GM21381 (cell line): ENCODE results near the gene SAMSN1.
"Not testable (repeated sequence)": the region's sequence is repeated elsewhere in the genome, so short reads cannot be mapped to it uniquely, and the experiment has no call there.

ENCODE experiments used
- ATAC-seq: cut with Tn5 transposase; IDR thresholded peaks from one replicate; pipeline ENCODE4 v1.9.1; 2021; ENCODE audit warnings: mild to moderate bottlenecking, moderate library complexity; ENCODE audit not compliant: unreplicated experiment

SAMSN1 gene

DNA sequence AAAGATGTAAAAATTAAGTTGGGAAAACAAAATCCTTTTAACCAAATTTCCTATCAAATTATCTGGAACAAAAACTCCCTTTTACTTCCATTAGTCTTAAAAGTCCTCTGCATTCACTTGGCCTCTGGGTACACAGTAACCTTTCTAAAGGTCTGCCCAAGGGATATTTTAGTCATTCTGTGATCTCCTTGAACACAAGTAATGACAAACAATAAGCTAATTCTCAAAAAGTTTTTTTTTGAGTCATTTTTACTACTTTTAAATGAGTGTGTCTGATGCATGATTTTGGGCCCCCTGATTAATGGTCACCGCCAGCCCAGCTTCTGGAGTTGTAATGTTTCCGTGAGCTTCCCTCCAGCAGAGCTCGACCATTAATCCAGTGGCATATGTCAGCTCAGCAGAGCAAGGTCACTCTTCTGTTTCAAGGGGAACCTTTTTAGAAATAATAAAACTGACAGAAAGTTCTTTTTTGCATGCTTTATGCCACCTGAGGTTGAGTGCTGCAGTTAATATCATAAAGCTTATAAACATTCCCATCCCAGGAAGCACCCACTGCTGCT lies 14.3 kb downstream of the SAMSN1 start:
- no peak for ATAC-seq

DNA sequence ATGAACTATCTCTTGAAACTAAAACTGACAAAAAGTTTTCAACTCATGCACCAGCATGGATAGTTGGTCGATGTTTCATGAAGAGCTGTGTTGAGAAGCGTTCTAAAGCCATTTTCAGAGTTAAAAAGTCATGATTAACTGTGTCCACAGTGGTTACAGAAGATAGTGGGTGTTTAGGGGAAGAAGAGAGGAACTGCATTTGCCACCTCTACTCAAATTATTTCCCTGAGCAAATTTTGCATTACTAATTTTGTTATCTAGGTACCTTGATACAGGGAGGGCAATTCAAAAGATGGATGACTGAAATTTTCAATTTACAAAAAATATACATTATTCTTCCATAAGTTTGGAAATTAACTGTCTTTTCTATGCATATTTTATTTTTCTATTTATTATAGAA lies 15.5 kb downstream of the SAMSN1 start:
- ATAC-seq = no peak

DNA sequence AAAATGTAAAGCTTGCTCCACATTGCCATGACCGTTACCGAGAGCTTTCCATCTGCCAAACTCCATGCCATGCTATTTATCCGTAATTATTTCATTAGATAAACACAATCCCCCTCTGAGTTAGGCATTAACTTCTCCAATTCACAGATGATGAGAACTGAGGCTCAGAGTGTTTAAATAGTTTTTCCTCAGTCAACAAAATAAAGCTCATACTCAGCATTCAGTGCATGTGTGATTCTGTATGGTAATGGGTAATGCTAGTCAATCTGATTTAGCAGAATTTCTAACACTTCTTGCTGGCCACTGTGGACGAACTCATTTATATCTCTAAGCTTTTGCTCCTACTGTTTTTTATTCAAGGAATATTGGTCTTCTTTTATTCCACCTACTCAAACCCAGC lies 17.3 kb downstream of the SAMSN1 start:
- ATAC-seq = no peak

DNA sequence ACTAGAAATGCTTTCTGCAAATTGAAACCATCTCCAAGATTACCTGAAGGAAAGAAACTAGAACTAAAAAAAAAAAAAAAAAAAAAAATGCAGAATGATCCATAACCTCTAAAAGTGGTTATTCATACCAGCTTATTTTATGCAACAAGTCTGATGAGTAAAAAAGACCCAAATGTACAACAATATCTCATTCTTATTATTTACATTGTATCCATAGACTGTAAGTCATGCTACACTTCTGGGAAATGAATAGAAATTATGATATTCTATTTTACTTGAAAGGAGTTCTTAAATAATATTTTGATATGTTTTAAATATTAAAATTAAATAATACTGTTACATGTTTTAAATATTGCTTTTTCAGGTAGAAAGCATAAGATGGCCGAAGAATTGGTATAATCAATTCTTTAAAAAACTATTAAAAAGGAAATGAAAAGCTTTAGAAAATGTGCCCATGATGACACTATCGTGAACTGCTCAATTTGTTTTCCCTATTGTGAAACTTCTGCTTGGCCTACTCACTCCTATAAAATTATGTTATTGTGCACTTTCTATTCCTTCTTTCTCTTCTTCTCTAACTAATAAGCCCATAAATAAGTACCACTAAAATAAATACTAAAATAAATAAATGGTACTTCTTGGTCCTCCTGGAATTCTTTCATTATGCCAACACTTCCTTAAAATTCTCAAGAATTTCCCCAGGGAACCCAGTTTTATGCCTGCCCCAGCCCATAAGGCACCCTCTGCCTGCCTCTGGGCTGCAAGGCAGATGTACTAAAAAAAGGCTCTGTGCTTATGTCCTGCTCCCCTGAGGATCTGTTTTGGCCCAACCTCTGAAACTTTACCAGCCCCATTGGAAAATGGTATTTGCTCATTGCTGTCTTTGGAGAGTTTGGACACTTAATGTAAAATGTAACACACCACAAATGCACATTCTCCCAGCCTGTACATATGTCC lies 18.1 kb downstream of the SAMSN1 start:
- ATAC-seq = no peak

DNA sequence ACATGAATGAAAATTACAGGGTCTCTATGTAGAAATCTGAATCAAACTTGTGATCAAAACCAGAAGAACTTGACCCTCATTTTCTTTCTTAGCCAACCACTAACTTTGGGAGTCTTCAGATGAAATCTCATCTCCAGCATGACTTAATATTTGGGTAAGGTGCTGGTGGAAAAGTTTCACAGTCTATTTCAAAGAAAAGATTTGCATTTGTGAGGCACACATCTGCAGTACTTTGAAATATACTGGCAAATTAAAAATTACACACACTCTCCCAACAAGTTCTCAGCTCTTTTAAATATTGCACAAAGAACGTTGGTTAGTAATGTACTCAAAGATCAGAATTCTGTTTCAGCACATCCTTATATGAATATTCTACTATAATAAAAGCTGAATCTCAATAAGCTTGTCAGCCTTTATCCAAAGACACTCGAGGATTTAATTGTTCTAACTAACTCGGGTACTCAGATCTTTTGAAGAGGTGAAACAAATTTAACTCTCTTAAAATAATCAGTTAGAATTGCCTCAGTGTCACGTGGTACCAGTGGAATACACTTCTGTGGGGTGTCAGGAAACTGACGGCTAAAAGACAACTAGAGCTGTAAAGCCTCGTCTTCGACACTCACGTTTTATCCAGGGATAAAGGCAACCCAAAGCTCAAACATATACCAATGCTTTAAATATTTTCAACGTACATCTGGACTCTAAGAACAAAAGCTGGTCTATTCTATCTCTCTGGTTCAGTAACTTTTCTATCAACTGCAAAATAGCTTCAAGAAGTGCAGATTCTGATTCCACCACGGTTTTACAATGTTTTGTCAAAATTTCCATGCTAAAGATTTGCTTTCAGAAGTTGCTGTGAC lies 19.0 kb downstream of the SAMSN1 start:
- ATAC-seq = no peak

DNA sequence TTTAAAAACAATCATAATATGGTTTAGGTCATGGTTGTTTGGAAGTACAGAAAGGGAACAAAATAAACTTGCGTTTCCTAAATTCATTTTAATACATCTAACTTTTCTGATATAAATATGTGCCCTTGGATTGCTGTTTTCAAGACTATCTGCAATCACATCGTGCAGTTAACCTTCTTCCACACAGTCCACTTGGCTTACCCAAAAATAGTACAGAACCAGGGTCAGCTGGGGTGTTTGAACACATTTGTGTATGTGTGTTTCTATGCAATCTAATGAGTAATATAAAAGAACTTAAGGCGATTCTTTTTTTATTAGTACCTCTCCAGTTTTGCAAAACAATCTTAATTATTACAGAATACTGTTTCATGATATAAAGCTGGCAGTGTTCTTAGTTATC lies 19.9 kb downstream of the SAMSN1 start:
- no peak for ATAC-seq

DNA sequence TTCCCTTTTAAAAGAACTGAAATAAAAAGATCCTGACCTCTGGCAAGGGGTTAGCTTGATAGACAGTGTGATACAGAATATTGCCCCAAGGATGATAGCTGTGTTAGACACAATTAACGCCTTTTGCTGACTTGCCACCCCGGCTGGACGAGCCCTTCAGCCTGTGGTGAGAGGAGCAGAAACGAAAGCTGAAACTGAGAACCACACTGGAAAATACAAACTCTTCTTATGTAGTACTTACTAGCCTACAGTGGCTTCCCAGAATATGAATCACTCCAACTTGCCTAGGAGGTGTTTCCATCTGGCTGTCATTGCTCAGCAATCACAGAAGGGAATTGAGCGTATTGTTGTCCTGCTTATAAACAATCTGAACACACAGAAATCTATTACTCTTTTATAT lies 22.9 kb downstream of the SAMSN1 start:
- ATAC-seq = peak; percentile 84

DNA sequence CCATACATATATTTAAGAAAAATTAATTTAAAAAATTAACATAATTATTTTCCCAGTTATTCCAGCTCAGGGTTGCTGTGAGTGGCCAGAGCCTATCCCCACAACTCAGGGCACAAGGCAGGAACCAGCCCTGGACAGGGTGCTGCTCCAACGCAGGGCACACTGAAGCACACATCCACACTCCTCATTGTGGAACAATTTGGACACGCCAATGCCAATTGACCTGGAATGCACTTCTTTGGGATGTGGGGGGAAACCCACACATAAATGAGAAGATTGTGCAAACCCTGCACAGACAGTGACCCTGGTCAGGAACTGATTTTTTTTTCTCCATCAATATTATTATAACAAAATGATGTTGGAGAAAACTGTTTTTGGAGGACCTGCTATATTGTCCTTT lies 23.4 kb downstream of the SAMSN1 start:
- peak; percentile 3 for ATAC-seq

DNA sequence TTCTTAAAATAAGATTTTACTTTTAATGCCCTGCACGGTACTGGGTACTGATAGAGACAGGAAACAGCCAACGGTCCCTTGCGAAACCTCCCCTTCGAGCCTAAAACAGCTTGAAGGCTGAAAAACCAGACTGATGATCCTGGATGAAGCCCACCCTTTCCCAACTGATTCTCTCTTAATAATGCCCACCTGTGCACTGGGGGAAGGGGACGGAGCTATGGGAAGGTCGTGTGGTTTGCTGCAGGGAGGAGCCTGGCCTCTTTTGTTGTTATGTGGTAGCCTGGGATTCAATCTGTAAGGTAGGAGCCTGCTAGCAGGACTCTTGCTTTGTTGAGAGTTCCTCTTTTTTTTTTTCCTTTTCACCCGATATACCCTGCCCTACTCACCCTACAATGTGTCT lies 25.6 kb downstream of the SAMSN1 start:
- ATAC-seq = no peak

DNA sequence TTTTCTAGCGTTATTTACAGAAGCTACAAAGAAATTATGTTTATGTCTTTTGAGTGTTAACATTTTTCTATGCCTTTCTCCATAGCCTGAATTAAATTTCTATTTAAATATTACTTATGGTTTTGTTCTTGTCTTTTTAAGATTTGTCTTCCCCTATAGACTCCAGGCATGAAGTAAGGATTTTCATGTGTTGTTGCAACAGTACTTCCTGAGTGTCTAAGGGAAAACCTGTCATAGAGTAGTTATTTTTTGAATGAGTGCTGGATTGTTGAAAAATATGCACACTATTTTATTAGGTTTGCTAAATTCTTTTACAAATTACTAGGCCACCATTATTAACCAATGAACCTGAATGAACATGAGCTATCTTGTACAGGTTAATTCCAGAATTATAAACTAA lies 27.1 kb downstream of the SAMSN1 start:
- no peak for ATAC-seq

DNA sequence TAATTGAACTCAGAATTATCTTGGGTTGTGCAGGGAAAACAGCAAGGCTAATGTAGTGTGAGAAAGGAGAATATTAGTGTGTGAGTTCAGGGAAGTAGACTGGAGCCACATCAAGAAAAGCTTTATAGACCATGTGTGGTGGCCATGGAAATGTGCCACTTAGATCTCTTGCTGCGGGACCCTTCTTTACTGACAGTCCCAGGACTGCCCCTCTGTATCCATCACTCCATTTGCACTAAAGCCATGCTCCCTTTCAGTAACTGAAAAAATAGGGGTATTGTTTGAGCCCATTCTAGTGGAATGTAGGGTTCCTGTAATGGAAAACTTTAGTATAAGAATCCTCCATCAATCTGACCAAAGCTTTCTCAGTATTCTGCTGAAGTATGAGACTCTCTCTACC lies 32.3 kb downstream of the SAMSN1 start:
- no peak for ATAC-seq

DNA sequence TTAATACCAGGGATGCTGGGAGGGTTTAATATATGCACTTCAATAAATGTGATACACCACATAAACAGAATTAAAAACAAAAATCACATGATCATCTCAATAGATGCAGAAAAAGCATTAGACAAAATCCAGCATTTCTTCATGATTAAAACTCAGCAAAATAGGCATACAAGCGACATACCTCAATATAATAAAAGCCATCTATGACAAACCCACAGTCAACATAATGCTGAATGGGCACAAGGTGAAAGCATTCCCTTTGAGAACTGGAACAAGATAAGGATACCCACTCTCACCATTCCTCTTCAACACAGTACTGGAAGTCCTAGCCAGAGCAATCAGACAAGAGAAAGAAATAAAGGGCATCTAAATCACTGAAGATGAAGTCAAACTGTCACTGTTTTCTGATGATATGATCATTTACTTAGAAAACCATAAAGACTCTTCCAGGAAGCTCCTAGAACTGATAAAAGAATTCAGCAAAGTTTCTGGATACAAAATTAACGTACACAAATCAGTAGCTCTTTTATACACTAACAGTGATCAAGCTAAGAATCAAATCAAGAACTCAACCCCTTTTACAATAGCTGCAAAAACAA lies 39.2 kb downstream of the SAMSN1 start:
- not testable (repeated sequence) for ATAC-seq

DNA sequence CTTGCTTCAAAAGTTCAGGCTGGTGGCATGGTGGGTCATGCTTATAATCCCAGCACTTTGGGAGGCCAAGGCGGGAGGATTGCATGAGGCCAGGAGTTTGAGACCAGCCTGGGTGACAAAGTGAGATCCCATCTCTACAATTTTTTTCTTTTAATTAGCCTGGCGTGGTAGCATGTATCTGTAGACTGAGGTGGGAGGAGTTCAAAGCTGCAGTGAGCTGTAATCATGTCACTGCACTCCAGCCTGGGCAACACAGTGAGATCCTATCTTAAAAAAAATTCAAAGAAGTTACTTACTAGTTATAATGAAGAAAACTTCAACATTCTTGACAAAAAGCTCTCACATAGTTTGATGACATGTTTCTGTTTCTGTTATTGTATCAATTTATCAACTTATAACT lies 45.2 kb downstream of the SAMSN1 start:
- no peak for ATAC-seq

DNA sequence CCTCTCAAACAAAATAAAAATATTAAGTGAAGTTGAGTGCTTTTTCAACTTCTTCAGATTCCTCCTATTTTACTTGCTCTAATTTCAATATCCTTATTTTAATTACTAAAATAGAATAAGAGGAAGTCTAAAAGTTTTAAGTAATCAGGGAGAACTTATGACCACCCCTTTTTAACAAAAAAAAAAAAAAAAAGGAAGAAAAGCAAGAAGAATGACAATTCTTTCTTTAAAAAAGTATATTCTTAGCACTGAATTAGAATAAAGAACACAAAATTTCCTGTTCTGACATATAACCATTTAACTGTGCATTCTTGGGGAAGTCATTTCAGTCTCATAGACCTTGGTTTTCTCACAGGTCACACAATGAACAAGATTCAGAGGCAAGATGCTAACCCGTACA lies 46.8 kb downstream of the SAMSN1 start:
- ATAC-seq = no peak

DNA sequence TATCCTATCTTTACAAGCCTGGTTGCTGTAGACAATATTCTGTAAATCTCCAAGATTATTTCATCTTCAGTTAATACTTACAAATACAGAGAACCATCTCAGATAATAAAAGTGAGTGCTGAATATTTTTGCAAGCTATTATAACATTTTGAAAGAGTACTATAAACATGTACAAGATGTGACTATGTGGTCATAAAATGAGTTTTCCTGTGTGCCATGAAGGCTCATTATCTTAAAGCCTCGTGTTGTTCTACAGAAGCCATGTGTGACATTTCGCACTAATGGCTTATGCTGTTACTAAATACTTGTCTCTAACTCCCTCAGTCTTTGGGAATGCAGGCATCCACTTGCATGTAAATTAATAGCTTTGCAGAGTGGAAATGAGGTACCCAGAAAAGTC lies 48.3 kb downstream of the SAMSN1 start:
- no peak for ATAC-seq

DNA sequence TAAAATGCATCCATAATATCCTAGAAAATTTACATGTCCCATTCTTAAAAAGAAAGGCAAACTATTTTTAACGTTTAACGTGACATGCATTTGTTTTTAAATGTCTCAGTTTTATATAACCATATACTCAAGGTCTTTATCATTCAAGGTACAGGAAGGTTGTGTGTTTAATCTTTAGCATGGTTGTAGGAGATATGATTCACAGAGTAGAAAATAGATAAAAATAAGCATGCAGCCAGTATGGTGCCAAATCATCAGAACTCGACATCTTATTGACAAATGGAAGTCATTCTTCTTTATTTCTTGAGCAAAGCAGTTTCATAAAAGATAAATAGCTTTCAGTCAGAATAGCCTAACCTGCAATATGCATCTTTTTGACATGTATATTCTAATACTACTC lies 51.0 kb downstream of the SAMSN1 start:
- ATAC-seq = no peak

DNA sequence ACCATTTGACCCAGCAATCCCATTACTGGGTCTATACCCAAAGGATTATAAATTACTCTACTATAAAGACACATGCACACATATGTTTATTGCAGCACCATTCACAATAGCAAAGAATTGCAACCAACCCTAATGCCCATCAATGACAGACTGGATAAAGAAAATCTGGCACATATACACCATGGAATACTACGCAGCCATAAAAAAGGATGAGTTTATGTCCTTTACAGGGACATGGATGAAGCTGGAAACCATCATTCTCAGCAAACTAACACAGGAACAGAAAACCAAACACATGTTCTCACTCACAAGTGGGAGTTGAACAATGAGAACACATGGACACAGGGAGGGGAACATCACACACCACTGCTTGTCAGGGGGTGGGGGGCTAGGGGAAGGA lies 51.9 kb downstream of the SAMSN1 start:
- ATAC-seq = not testable (repeated sequence)

DNA sequence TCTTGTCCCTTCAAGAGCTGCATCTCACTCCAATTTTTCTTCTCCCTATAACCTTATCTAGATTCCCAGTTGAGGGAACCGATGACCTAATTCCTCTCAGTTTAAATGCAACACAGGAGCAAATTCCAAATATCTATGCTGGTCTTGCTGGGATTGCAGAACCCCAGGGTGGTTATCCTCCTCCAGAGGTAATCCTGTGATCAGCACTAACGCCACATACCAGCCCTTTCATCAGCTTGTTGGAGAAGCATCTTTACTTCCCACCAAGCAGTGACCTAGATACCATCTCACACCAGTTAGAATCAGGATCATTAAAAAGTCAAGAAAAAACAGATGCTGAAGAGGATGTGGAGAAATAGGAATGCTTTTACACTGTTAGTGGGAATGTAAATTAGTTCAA lies 52.4 kb downstream of the SAMSN1 start:
- no peak for ATAC-seq

DNA sequence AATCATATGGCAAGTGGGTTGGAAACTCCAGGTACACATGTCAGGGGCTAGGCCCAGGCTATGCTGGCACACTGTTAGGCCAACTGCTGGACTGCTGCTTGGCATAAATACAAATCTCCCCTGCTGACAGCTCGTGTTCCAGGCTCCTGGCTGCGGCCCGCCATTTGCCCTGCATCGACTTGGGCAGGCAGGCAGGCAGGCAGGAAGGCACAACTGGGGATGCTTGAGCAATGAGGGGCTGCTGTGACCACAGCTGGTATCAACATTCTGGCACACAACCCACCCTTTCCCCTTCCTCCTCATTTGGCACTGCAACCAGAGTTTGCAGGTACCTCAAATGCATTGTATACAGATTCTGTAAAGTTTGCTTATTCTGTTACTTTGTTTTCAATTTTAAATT lies 53.2 kb downstream of the SAMSN1 start:
- ATAC-seq = no peak

DNA sequence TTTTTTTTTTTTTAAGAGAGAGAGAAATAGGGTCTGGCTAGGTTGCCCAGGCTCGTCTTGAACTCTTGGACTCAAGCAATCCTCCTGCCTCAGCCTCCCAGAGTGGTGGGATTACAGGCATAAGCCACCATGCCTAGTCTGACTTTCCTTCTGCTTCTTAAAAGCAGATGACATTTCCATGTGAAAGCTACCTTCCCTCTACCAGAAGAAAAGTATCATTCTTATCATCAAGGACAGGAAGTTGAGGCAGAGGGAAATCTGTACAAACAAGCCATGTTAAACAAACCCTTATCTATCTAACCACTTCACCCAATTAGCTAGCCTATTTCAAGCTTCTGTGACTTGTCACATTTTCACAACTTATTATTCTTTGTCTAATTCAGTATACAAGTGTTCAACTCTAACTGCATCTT lies 54.8 kb downstream of the SAMSN1 start:
- no peak for ATAC-seq

DNA sequence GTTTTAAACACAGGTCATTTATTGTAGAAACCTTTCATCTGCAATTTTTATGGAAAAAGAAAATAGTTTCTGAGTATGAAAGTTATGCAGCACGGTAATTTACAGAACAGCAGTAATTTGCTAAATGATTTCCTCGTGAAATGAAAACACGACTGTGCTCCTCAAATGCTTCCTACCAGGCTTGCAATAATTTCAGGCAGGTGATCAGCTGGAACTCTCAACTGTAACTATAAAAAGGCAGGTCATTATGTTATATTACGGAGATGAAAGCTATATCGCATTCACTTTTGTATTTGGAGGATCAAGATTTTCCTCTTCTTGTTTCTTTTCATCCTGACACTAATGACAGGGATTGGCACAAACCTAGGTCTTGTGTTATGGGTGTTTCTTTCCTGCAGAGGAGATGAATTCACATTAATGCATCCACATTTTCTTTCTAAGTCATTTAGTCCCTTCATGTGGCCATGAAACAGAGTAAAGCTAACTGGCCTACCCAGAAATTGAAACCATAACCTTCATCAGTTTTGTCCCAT lies 57.4 kb downstream of the SAMSN1 start:
- no peak for ATAC-seq
